GM18505 (cell line): Measurements from ENCODE around the gene TMOD2.

Source experiments
- ATAC-seq: cut with Tn5 transposase; IDR thresholded peaks from one replicate; pipeline ENCODE4 v1.9.1; 2021; ENCODE audit not compliant: unreplicated experiment
- POLR2A ChIP-seq: IDR thresholded peaks from 4 replicates; pipeline ENCODE4 v1.6.1; 2011; ENCODE audit warnings: borderline replicate concordance; ENCODE audit not compliant: insufficient read depth, insufficient read length; ENCODE audit errors: extremely low read depth

The TMOD2 gene

GRCh38 chr15:51846066-51846462 lies 94.7 kb downstream of the TMOD2 start:
- TF ChIP-seq POLR2A: no peak
- no peak for ATAC-seq

- no peak for ATAC-seq
These were observed 95.2 kb downstream of the TMOD2 start for GRCh38 chr15:51846463-51847230.

GRCh38 chr15:51848811-51849210 lies 97.4 kb downstream of the TMOD2 start:
- TF ChIP-seq POLR2A: no peak
- no peak for ATAC-seq

More at GRCh38 chr15:51846463-51847230, 95.2 kb downstream of the TMOD2 start:
- no peak for TF ChIP-seq POLR2A

GRCh38 chr15:51849860-51850259 lies 98.5 kb downstream of the TMOD2 start:
- ATAC-seq: no peak
- TF ChIP-seq POLR2A: no peak

- no peak for ATAC-seq
- no peak for TF ChIP-seq POLR2A
These were observed 102.6 kb downstream of the TMOD2 start for GRCh38 chr15:51853998-51854397.

GRCh38 chr15:51855612-51856011 lies 104.2 kb downstream of the TMOD2 start:
- ATAC-seq: no peak

GRCh38 chr15:51856714-51857380 lies 105.5 kb downstream of the TMOD2 start:
- no peak for ATAC-seq
- no peak for TF ChIP-seq POLR2A

More at GRCh38 chr15:51855612-51856011, 104.2 kb downstream of the TMOD2 start:
- no peak for TF ChIP-seq POLR2A

GRCh38 chr15:51861557-51862359 lies 110.4 kb downstream of the TMOD2 start:
- ATAC-seq: no peak

GRCh38 chr15:51863131-51863530 lies 111.7 kb downstream of the TMOD2 start:
- no peak for TF ChIP-seq POLR2A

More at GRCh38 chr15:51861557-51862359, 110.4 kb downstream of the TMOD2 start:
- no peak for TF ChIP-seq POLR2A

GRCh38 chr15:51864408-51865056 lies 113.1 kb downstream of the TMOD2 start:
- no peak for TF ChIP-seq POLR2A
- no peak for ATAC-seq

More at GRCh38 chr15:51863131-51863530, 111.7 kb downstream of the TMOD2 start:
- no peak for ATAC-seq

GRCh38 chr15:51865317-51865716 lies 113.9 kb downstream of the TMOD2 start:
- ATAC-seq: no peak
- TF ChIP-seq POLR2A: no peak
